ENCODE data around the gene GMCL2.
"Not testable (repeated sequence)": the region's sequence is repeated elsewhere in the genome, so short reads cannot be mapped to it uniquely, and the experiment has no call there.

Gene GMCL2

GRCh38 chr5:178230879-178231538 is 43.8 kb upstream of the GMCL2 start:
- Histone ChIP-seq H3K27ac (ENCODE audit: low read depth in 2 of 2, low read length in 2 of 2) (peak overlapping the region; percentile 93 to 98), H3K9me3 (ENCODE audit: control insufficient read depth in 2 of 2, low read length in 2 of 2) (no peaks in the 10 kb centered on the region), H3K9ac (ENCODE audit: low read depth in 1 of 2, low read length in 2 of 2) (peak overlapping the region; percentile 93 to 96), H3K4me3 (ENCODE audit: low read length in 2 of 2) (peak overlapping the region; percentile 79 to 81), H3K4me1 (ENCODE audit: control insufficient read depth in 2 of 2, insufficient read depth in 2 of 2, low read length in 2 of 2) (peaks cover 55 to 57% of the 10 kb centered on the region in 2 donors), H3K36me3 (ENCODE audit: control insufficient read depth in 2 of 2, insufficient read depth in 2 of 2, low read length in 2 of 2) (peaks cover 32 to 35% of the 10 kb centered on the region in 2 donors), H3K27me3 (ENCODE audit: control insufficient read depth in 2 of 2, insufficient read depth in 2 of 2, low read length in 2 of 2) (no peaks in the 10 kb centered on the region)

GRCh38 chr5:178229861-178230260 is 42.7 kb upstream of the GMCL2 start:
- H3K4me1 ChIP-seq (ENCODE audit: control insufficient read depth in 2 of 2, insufficient read depth in 2 of 2, low read length in 2 of 2), result peaks cover 62 to 64% of the 10 kb centered on the region in 2 donors

GRCh38 chr5:178229111-178229510 is 41.9 kb upstream of the GMCL2 start:
- Histone ChIP-seq H3K36me3 (ENCODE audit: control insufficient read depth in 2 of 2, insufficient read depth in 2 of 2, low read length in 2 of 2) (peaks cover 37 to 49% of the 10 kb centered on the region in 2 donors), H3K4me1 (ENCODE audit: control insufficient read depth in 2 of 2, insufficient read depth in 2 of 2, low read length in 2 of 2) (peaks cover 56 to 60% of the 10 kb centered on the region in 2 donors), H3K27ac (ENCODE audit: low read depth in 2 of 2, low read length in 2 of 2) (peak overlapping the region in 1 of 2 donors; percentile 87)
- not testable (repeated sequence) for H3K9ac ChIP-seq (ENCODE audit: low read depth in 1 of 2, low read length in 2 of 2); H3K9me3 ChIP-seq (ENCODE audit: control insufficient read depth in 2 of 2, low read length in 2 of 2); H3K27me3 ChIP-seq (ENCODE audit: control insufficient read depth in 2 of 2, insufficient read depth in 2 of 2, low read length in 2 of 2); H3K4me3 ChIP-seq (ENCODE audit: low read length in 2 of 2)

More at GRCh38 chr5:178229861-178230260, 42.7 kb upstream of the GMCL2 start:
- Histone ChIP-seq H3K9me3 (ENCODE audit: control insufficient read depth in 2 of 2, low read length in 2 of 2) (no peaks in the 10 kb centered on the region), H3K27me3 (ENCODE audit: control insufficient read depth in 2 of 2, insufficient read depth in 2 of 2, low read length in 2 of 2) (no peaks in the 10 kb centered on the region), H3K9ac (ENCODE audit: low read depth in 1 of 2, low read length in 2 of 2) (no peak overlapping the region), H3K4me3 (ENCODE audit: low read length in 2 of 2) (peak overlapping the region in 1 of 2 donors; percentile 79), H3K36me3 (ENCODE audit: control insufficient read depth in 2 of 2, insufficient read depth in 2 of 2, low read length in 2 of 2) (peaks cover 32 to 41% of the 10 kb centered on the region in 2 donors), H3K27ac (ENCODE audit: low read depth in 2 of 2, low read length in 2 of 2) (peak overlapping the region; percentile 35 to 49)

GRCh38 chr5:178228609-178229008 is 41.4 kb upstream of the GMCL2 start:
- Histone ChIP-seq H3K27ac (ENCODE audit: low read depth in 2 of 2, low read length in 2 of 2) (peak overlapping the region; percentile 87 to 91), H3K36me3 (ENCODE audit: control insufficient read depth in 2 of 2, insufficient read depth in 2 of 2, low read length in 2 of 2) (peaks cover 37 to 52% of the 10 kb centered on the region in 2 donors), H3K27me3 (ENCODE audit: control insufficient read depth in 2 of 2, insufficient read depth in 2 of 2, low read length in 2 of 2) (no peaks in the 10 kb centered on the region), H3K4me3 (ENCODE audit: low read length in 2 of 2) (no peak overlapping the region), H3K9me3 (ENCODE audit: control insufficient read depth in 2 of 2, low read length in 2 of 2) (no peaks in the 10 kb centered on the region), H3K4me1 (ENCODE audit: control insufficient read depth in 2 of 2, insufficient read depth in 2 of 2, low read length in 2 of 2) (peaks cover 56 to 60% of the 10 kb centered on the region in 2 donors), H3K9ac (ENCODE audit: low read depth in 1 of 2, low read length in 2 of 2) (no peak overlapping the region)

GRCh38 chr5:178227929-178228328 is 40.8 kb upstream of the GMCL2 start:
- peaks cover 51 to 56% of the 10 kb centered on the region in 2 donors for H3K4me1 ChIP-seq (ENCODE audit: control insufficient read depth in 2 of 2, insufficient read depth in 2 of 2, low read length in 2 of 2)
- H3K4me3 ChIP-seq (ENCODE audit: low read length in 2 of 2), result peak overlapping the region in 1 of 2 donors; percentile 3
- no peaks in the 10 kb centered on the region for H3K27me3 ChIP-seq (ENCODE audit: control insufficient read depth in 2 of 2, insufficient read depth in 2 of 2, low read length in 2 of 2)
- peak overlapping the region; percentile 87 to 91 for H3K27ac ChIP-seq (ENCODE audit: low read depth in 2 of 2, low read length in 2 of 2)
- H3K9ac ChIP-seq (ENCODE audit: low read depth in 1 of 2, low read length in 2 of 2), result peak overlapping the region in 1 of 2 donors; percentile 2
- no peaks in the 10 kb centered on the region for H3K9me3 ChIP-seq (ENCODE audit: control insufficient read depth in 2 of 2, low read length in 2 of 2)
- H3K36me3 ChIP-seq (ENCODE audit: control insufficient read depth in 2 of 2, insufficient read depth in 2 of 2, low read length in 2 of 2), result peaks cover 39 to 59% of the 10 kb centered on the region in 2 donors

GRCh38 chr5:178227138-178227659 is 40.0 kb upstream of the GMCL2 start:
- no peaks in the 10 kb centered on the region for H3K9me3 ChIP-seq (ENCODE audit: control insufficient read depth in 2 of 2, low read length in 2 of 2)
- H3K4me1 ChIP-seq (ENCODE audit: control insufficient read depth in 2 of 2, insufficient read depth in 2 of 2, low read length in 2 of 2), result peaks cover 48 to 53% of the 10 kb centered on the region in 2 donors
- peak overlapping the region in 1 of 2 donors; percentile 3 for H3K4me3 ChIP-seq (ENCODE audit: low read length in 2 of 2)
- peak overlapping the region; percentile 0 to 31 for H3K9ac ChIP-seq (ENCODE audit: low read depth in 1 of 2, low read length in 2 of 2)
- no peaks in the 10 kb centered on the region for H3K27me3 ChIP-seq (ENCODE audit: control insufficient read depth in 2 of 2, insufficient read depth in 2 of 2, low read length in 2 of 2)
- peaks cover 39 to 66% of the 10 kb centered on the region in 2 donors for H3K36me3 ChIP-seq (ENCODE audit: control insufficient read depth in 2 of 2, insufficient read depth in 2 of 2, low read length in 2 of 2)
- peak overlapping the region; percentile 87 to 91 for H3K27ac ChIP-seq (ENCODE audit: low read depth in 2 of 2, low read length in 2 of 2)

- peak overlapping the region; percentile 4 to 91 for H3K27ac ChIP-seq (ENCODE audit: low read depth in 2 of 2, low read length in 2 of 2)
Measured at GRCh38 chr5:178225174-178225573, 38.0 kb upstream of the GMCL2 start.

GRCh38 chr5:178224403-178224802 is 37.2 kb upstream of the GMCL2 start:
- H3K27me3 ChIP-seq (ENCODE audit: control insufficient read depth in 2 of 2, insufficient read depth in 2 of 2, low read length in 2 of 2), result no peaks in the 10 kb centered on the region
- peaks cover 45 to 69% of the 10 kb centered on the region in 2 donors for H3K36me3 ChIP-seq (ENCODE audit: control insufficient read depth in 2 of 2, insufficient read depth in 2 of 2, low read length in 2 of 2)
- no peak overlapping the region for H3K4me3 ChIP-seq (ENCODE audit: low read length in 2 of 2)
- H3K9ac ChIP-seq (ENCODE audit: low read depth in 1 of 2, low read length in 2 of 2), result no peak overlapping the region
- H3K27ac ChIP-seq (ENCODE audit: low read depth in 2 of 2, low read length in 2 of 2), result no peak overlapping the region
- H3K4me1 ChIP-seq (ENCODE audit: control insufficient read depth in 2 of 2, insufficient read depth in 2 of 2, low read length in 2 of 2), result peaks cover 28 to 35% of the 10 kb centered on the region in 2 donors
- H3K9me3 ChIP-seq (ENCODE audit: control insufficient read depth in 2 of 2, low read length in 2 of 2), result no peaks in the 10 kb centered on the region

More at GRCh38 chr5:178225174-178225573, 38.0 kb upstream of the GMCL2 start:
- no peaks in the 10 kb centered on the region for H3K27me3 ChIP-seq (ENCODE audit: control insufficient read depth in 2 of 2, insufficient read depth in 2 of 2, low read length in 2 of 2)
- peak overlapping the region in 1 of 2 donors; percentile 52 for H3K9ac ChIP-seq (ENCODE audit: low read depth in 1 of 2, low read length in 2 of 2)
- H3K4me3 ChIP-seq (ENCODE audit: low read length in 2 of 2), result no peak overlapping the region
- H3K4me1 ChIP-seq (ENCODE audit: control insufficient read depth in 2 of 2, insufficient read depth in 2 of 2, low read length in 2 of 2), result peaks cover 33 to 38% of the 10 kb centered on the region in 2 donors
- no peaks in the 10 kb centered on the region for H3K9me3 ChIP-seq (ENCODE audit: control insufficient read depth in 2 of 2, low read length in 2 of 2)
- peaks cover 48 to 71% of the 10 kb centered on the region in 2 donors for H3K36me3 ChIP-seq (ENCODE audit: control insufficient read depth in 2 of 2, insufficient read depth in 2 of 2, low read length in 2 of 2)

- H3K27me3 ChIP-seq (ENCODE audit: control insufficient read depth in 2 of 2, insufficient read depth in 2 of 2, low read length in 2 of 2), result no peaks in the 10 kb centered on the region
- peaks cover 23 to 35% of the 10 kb centered on the region in 2 donors for H3K4me1 ChIP-seq (ENCODE audit: control insufficient read depth in 2 of 2, insufficient read depth in 2 of 2, low read length in 2 of 2)
- H3K9ac ChIP-seq (ENCODE audit: low read depth in 1 of 2, low read length in 2 of 2), result no peak overlapping the region
- H3K36me3 ChIP-seq (ENCODE audit: control insufficient read depth in 2 of 2, insufficient read depth in 2 of 2, low read length in 2 of 2), result peaks cover 42 to 68% of the 10 kb centered on the region in 2 donors
- H3K9me3 ChIP-seq (ENCODE audit: control insufficient read depth in 2 of 2, low read length in 2 of 2), result no peaks in the 10 kb centered on the region
- H3K4me3 ChIP-seq (ENCODE audit: low read length in 2 of 2), result no peak overlapping the region
- H3K27ac ChIP-seq (ENCODE audit: low read depth in 2 of 2, low read length in 2 of 2), result no peak overlapping the region
Measured at GRCh38 chr5:178223828-178224335, 36.7 kb upstream of the GMCL2 start.

GRCh38 chr5:178223196-178223773 is 36.1 kb upstream of the GMCL2 start:
- Histone ChIP-seq H3K4me1 (ENCODE audit: control insufficient read depth in 2 of 2, insufficient read depth in 2 of 2, low read length in 2 of 2) (peaks cover 17 to 29% of the 10 kb centered on the region in 2 donors), H3K36me3 (ENCODE audit: control insufficient read depth in 2 of 2, insufficient read depth in 2 of 2, low read length in 2 of 2) (peaks cover 36 to 65% of the 10 kb centered on the region in 2 donors), H3K27me3 (ENCODE audit: control insufficient read depth in 2 of 2, insufficient read depth in 2 of 2, low read length in 2 of 2) (no peaks in the 10 kb centered on the region), H3K9ac (ENCODE audit: low read depth in 1 of 2, low read length in 2 of 2) (no peak overlapping the region), H3K4me3 (ENCODE audit: low read length in 2 of 2) (no peak overlapping the region), H3K9me3 (ENCODE audit: control insufficient read depth in 2 of 2, low read length in 2 of 2) (no peaks in the 10 kb centered on the region), H3K27ac (ENCODE audit: low read depth in 2 of 2, low read length in 2 of 2) (no peak overlapping the region)

Data from mucosa of rectum (tissue), 2 donors.